Sigmoid colon (tissue), 4 donors: Measurements from ENCODE around the gene MLLT3.

Experiments
- CTCF ChIP-seq, 4 experiments: fragments of 450-650 bp in 3 of 4; fragments of 200-600 bp in 1 of 4; IDR thresholded peaks; one replicate each; pipeline ENCODE4 v1.5.1; 2016 to 2019; ENCODE audit warnings: antibody characterized with exemption in 4 of 4, mild to moderate bottlenecking in 3 of 4, moderate library complexity in 2 of 4
- POLR2A ChIP-seq, 2 donors: fragments of 450-650 bp; IDR thresholded peaks; one replicate each; pipeline ENCODE4 v1.6.1; 2016; ENCODE audit warnings: antibody characterized with exemption in 2 of 2, mild to moderate bottlenecking in 2 of 2, moderate library complexity in 2 of 2
- POLR2AphosphoS5 ChIP-seq, 4 donors: sonication (generic); formaldehyde crosslinking; IDR thresholded peaks; one replicate each; pipeline ENCODE4 v1.6.1; 2017; ENCODE audit warnings: antibody characterized with exemption in 4 of 4

DNA sequence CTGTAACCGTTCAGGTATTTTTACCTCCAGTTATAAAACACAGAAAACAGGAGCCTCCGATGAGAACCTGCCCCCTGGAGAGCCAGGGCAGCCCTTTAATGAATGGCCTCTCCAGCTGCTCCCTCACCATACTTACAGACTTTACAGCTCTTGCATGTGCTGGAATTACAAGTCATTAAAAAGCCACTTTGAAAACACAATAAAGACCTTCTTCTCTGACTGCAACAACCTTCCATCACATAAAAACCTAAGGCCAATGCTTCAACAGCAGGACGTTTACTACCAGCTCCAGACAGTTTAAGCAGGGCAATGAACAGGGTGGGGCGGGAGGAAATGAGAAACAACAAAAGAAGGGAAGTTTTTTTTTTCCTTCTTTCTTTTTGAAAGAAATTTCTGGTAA lies 213.8 kb downstream of the MLLT3 start:
- TF ChIP-seq CTCF (IDR thresholded peaks at IDR 0.05), result no peak
- no peak for TF ChIP-seq POLR2AphosphoS5 (IDR thresholded peaks at IDR 0.05)
- TF ChIP-seq POLR2A (IDR thresholded peaks at IDR 0.05), result no peak
